Neural crest cell (in vitro differentiated cells): ENCODE results near the gene MGMT. TPM values are rescaled to one million over a fixed set of nuclear protein-coding genes. Genes with fewer than 3 reads are reported as not detected.

Experiments used
- DNase-seq: peaks from one replicate; pipeline ENCODE4 v3.0.0; 2021; ENCODE audit warnings: low read depth, mixed read lengths, low spot score
- H3K27ac Mint-ChIP-seq: one replicate; pipeline ENCODE4 v1.8.0; 2021; ENCODE audit warnings: mild to moderate bottlenecking, mixed read lengths; ENCODE audit not compliant: unreplicated experiment
- H3K27me3 Mint-ChIP-seq: 2 replicates; pipeline ENCODE4 v1.8.0; 2021; ENCODE audit warnings: low read depth, mild to moderate bottlenecking, mixed read lengths
- H3K36me3 Mint-ChIP-seq: 2 replicates; pipeline ENCODE4 v1.8.0; 2021; ENCODE audit warnings: low read depth, mild to moderate bottlenecking, mixed read lengths
- H3K4me1 Mint-ChIP-seq: 2 replicates; pipeline ENCODE4 v1.8.0; 2021; ENCODE audit warnings: mixed read lengths
- H3K4me3 Mint-ChIP-seq: one replicate; pipeline ENCODE4 v1.8.0; 2021; ENCODE audit warnings: mild to moderate bottlenecking, mixed read lengths
- H3K9me3 Mint-ChIP-seq: 2 replicates; pipeline ENCODE4 v1.8.0; 2021; ENCODE audit warnings: mixed read lengths
- total RNA-seq: library from RNA; stranded (reverse); gene quantifications from 2 replicates; pipeline ENCODE4 v1.2.1, GENCODE V29; 2021
- TF ChIP-seq, protein P1 (sequence below): fragments of 200-600 bp; sonication (generic); conservative IDR thresholded peaks from 2 replicates; pipeline ENCODE4 v1.5.0; 2021; ENCODE audit warnings: antibody characterized with exemption, mild to moderate bottlenecking

The MGMT gene
- total RNA-seq, 1 donor from 2014 or later: 15.8 TPM

DNA sequence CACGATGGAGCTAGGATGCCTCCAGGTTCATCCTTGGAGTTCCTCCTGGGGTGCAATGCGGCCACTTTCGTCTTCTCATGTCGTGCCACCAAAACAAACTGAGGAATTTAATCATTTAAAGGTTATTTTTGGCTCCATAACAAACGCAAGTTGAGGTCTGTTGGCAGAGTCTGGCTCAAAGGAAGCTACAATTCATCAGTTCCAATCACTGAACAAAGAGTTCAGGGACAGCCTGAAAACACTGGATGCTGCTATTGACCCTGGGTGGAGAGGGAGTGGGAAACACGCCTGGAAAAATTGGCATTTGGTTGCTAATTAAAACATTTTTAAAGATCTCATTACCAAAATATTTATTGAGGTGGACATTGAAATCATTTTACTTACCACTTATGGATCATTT, 11.4 kb upstream of the MGMT start:
- Mint-ChIP-seq H3K4me3 (no peak overlapping the region), H3K36me3 (no peaks in the 10 kb centered on the region), H3K27ac (no peak overlapping the region), H3K4me1 (no peaks in the 10 kb centered on the region), H3K27me3 (peaks cover 3% of the 10 kb centered on the region), H3K9me3 (peaks cover 4% of the 10 kb centered on the region)
- no peak for DNase-seq
- TF ChIP-seq, protein P1, sequence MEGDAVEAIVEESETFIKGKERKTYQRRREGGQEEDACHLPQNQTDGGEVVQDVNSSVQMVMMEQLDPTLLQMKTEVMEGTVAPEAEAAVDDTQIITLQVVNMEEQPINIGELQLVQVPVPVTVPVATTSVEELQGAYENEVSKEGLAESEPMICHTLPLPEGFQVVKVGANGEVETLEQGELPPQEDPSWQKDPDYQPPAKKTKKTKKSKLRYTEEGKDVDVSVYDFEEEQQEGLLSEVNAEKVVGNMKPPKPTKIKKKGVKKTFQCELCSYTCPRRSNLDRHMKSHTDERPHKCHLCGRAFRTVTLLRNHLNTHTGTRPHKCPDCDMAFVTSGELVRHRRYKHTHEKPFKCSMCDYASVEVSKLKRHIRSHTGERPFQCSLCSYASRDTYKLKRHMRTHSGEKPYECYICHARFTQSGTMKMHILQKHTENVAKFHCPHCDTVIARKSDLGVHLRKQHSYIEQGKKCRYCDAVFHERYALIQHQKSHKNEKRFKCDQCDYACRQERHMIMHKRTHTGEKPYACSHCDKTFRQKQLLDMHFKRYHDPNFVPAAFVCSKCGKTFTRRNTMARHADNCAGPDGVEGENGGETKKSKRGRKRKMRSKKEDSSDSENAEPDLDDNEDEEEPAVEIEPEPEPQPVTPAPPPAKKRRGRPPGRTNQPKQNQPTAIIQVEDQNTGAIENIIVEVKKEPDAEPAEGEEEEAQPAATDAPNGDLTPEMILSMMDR: no peak

DNA sequence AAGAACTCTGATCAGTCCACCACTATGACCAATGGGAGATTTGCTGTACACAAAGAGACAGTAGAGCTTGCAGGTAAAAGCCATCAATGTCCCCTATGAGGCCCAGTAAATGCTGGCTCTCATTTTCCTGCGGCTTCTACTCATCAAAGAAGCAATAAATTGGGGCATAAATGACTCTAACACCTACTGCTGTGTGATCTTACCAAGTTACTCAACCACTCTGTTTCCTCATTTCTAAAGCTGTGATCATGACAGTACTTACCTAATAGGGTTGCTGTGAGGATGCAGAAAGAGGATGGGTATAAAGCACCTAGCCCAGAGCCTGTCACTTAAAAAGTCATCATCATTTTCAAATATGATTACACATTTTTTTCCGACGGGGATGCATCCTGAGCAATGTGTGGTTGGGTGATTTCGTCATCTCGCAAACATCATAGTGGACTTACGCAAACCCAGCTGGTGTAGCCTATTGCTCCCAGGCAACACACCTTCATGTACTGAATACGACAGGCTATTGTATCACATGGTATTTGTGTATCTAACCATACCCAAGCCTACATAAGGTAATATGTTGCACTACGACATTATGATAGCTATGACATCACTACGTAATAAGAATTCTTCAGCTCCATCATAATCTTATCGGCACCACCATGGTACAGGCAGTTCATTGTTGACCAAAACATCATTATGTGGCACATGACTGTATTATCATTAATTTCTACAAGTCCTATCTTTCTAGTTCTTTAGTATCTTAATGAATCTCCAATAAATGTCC, 7.1 kb upstream of the MGMT start:
- H3K9me3 Mint-ChIP-seq: no peaks in the 10 kb centered on the region
- no peak for DNase-seq
- H3K36me3 Mint-ChIP-seq: no peaks in the 10 kb centered on the region
- no peaks in the 10 kb centered on the region for H3K4me1 Mint-ChIP-seq
- TF ChIP-seq, protein P1: no peak
- peaks cover 3% of the 10 kb centered on the region for H3K27me3 Mint-ChIP-seq
- no peak overlapping the region for H3K4me3 Mint-ChIP-seq
- H3K27ac Mint-ChIP-seq: no peak overlapping the region

DNA sequence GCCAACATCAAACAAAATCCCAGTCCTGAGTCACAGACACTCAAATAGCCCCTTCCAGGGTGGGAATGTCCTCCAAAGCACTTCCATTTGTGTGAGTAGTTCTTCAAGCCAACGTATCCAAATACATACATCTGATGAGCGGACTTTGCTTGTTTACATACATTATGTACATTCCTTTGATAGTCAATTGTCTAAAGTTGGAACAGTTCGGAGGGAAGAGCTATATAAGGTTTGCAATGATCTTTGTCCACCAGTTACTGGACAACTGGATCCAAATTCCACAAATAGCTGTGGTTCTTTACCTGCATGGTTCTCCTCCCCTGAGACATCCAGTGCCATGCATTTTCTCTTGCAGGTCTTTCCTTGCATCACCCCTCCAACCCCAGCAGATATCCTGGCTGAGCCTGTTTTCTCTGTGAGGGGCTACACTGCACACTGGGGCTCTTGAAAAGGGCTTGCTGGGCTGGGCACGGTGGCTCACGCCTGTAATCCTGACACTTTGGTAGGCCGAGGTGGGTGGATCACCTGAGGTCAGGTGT, 4.7 kb upstream of the MGMT start:
- no peaks in the 10 kb centered on the region for H3K36me3 Mint-ChIP-seq
- no peak for DNase-seq
- H3K4me1 Mint-ChIP-seq: no peaks in the 10 kb centered on the region
- no peak overlapping the region for H3K27ac Mint-ChIP-seq
- H3K27me3 Mint-ChIP-seq: no peaks in the 10 kb centered on the region
- TF ChIP-seq, protein P1: no peak
- H3K9me3 Mint-ChIP-seq: no peaks in the 10 kb centered on the region
- no peak overlapping the region for H3K4me3 Mint-ChIP-seq

DNA sequence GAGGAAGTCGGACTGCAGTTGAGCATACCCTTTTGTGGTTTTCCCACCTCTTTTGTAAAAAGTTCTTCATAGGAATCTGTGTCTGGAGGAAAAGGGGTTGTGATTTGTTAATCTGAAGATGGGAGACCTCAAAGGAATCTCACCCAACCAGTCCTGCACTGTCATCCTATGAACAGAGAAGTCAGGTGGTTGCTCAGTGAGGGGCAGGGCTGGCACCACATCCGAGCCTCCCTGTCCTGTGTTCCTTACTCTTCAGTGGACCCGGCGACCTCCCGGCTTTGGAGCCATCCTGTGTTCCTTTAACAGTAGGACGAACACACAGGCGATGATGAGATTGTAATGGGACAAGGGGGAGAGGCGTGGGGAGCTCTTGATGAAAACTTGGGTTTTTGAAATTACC, 2.8 kb upstream of the MGMT start:
- TF ChIP-seq, protein P1: no peak
- Mint-ChIP-seq H3K4me3 (no peak overlapping the region), H3K27me3 (no peaks in the 10 kb centered on the region), H3K4me1 (peaks cover 8% of the 10 kb centered on the region), H3K27ac (no peak overlapping the region), H3K9me3 (no peaks in the 10 kb centered on the region), H3K36me3 (no peaks in the 10 kb centered on the region)
- no peak for DNase-seq

DNA sequence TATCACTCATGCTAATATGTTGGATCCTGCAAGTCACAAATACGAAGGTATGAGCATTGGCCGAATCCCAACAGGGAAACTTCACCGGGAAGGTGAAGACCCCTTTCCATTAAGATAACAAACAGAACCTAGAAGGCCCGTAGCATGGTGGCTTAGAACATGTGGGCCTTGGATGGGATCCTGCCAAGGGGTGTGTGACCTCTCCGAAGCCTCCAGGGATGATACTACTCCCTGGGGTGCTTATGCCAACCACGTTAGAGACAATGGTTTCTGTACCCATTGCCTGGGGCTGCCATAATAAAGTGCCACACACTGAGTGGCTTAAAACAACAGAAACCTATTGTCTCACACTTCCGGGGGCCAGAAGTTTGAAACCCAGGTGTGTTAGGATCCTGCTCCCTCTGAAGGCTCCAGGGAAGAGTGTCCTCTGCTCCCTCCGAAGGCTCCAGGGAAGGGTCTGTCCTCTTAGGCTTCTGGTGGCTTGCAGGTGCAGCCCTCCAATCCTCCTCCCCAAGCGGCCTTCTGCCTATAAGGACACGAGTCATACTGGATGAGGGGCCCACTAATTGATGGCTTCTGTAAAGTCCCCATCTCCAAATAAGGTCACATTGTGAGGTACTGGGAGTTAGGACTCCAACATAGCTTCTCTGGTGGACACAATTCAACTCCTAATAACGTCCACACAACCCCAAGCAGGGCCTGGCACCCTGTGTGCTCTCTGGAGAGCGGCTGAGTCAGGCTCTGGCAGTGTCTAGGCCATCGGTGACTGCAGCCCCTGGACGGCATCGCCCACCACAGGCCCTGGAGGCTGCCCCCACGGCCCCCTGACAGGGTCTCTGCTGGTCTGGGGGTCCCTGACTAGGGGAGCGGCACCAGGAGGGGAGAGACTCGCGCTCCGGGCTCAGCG, 992 bp upstream of the MGMT start:
- no peak overlapping the region for H3K4me3 Mint-ChIP-seq
- H3K27me3 Mint-ChIP-seq: no peaks in the 10 kb centered on the region
- H3K27ac Mint-ChIP-seq: no peak overlapping the region

More for the DNA sequence above, 992 bp upstream of the MGMT start:
- DNase-seq: no peak
- TF ChIP-seq, protein P1: no peak
- Mint-ChIP-seq H3K36me3 (peaks cover 2% of the 10 kb centered on the region), H3K4me1 (peaks cover 8% of the 10 kb centered on the region), H3K9me3 (no peaks in the 10 kb centered on the region)
